AG04449 (cell line): Measurements from ENCODE around the gene AKAIN1.

ENCODE experiments used
- CTCF ChIA-PET: fragments of 350-600 bp; formaldehyde crosslinking; extraction: SDS; loops from one replicate; lab custom pipeline; 2021; ENCODE audit warnings: antibody characterized with exemption; lab: Yijun Ruan, JAX
- POLR2A ChIA-PET: fragments of 400-600, 350-600 bp; formaldehyde crosslinking; extraction: SDS; loops from one replicate; lab custom pipeline; 2020; ENCODE audit warnings: antibody characterized with exemption, inconsistent platforms; lab: Yijun Ruan, JAX
- DNase-seq: peaks from one replicate; pipeline ENCODE4 v3.0.0-alpha.2; 2010; ENCODE audit warnings: low read depth, low spot score
- H3K4me3 ChIP-seq: 2 replicates; pipeline ENCODE4 v1.5.1; 2011; ENCODE audit warnings: low read depth, mild to moderate bottlenecking, control low read depth, low read length
- TF ChIP-seq, protein P1 (sequence below): IDR thresholded peaks from one replicate; pipeline ENCODE4 v1.5.1; 2011; ENCODE audit warnings: mild to moderate bottlenecking, moderate library complexity, low read length, control low read depth, inconsistent platforms; ENCODE audit not compliant: insufficient read depth; ENCODE audit errors: missing control alignments

AKAIN1 gene

DNA sequence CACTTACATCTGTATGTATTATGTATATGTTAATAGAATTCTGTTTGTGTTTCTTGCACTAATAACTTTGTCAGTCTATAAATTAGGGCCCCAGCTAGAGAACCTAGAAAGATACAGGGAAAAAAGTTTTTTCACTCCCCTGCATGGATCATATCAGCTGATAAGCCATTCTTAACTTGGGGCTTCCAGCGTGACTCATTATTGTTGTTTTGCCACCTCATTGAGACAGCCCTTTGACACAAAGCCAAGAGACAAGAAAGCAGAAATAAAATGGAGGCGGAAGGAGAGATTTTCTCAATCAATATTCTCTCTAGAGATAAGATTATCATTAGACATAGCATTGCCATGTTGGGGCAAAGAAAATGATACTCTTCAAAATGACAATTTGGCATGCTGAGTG, 93.4 kb downstream of the AKAIN1 start:
- no peak overlapping the region for H3K4me3 ChIP-seq
- ChIA-PET POLR2A (no interaction called here), CTCF (no interaction called here)
- TF ChIP-seq, protein P1, sequence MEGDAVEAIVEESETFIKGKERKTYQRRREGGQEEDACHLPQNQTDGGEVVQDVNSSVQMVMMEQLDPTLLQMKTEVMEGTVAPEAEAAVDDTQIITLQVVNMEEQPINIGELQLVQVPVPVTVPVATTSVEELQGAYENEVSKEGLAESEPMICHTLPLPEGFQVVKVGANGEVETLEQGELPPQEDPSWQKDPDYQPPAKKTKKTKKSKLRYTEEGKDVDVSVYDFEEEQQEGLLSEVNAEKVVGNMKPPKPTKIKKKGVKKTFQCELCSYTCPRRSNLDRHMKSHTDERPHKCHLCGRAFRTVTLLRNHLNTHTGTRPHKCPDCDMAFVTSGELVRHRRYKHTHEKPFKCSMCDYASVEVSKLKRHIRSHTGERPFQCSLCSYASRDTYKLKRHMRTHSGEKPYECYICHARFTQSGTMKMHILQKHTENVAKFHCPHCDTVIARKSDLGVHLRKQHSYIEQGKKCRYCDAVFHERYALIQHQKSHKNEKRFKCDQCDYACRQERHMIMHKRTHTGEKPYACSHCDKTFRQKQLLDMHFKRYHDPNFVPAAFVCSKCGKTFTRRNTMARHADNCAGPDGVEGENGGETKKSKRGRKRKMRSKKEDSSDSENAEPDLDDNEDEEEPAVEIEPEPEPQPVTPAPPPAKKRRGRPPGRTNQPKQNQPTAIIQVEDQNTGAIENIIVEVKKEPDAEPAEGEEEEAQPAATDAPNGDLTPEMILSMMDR: no peak
- no peak for DNase-seq

- ChIA-PET POLR2A (no interaction called here), CTCF (no interaction called here)
- no peak overlapping the region for H3K4me3 ChIP-seq
- DNase-seq: no peak
- TF ChIP-seq, protein P1: no peak
These were observed 93.8 kb downstream of the AKAIN1 start for GRCh38 chr18:5103286-5103685.

DNA sequence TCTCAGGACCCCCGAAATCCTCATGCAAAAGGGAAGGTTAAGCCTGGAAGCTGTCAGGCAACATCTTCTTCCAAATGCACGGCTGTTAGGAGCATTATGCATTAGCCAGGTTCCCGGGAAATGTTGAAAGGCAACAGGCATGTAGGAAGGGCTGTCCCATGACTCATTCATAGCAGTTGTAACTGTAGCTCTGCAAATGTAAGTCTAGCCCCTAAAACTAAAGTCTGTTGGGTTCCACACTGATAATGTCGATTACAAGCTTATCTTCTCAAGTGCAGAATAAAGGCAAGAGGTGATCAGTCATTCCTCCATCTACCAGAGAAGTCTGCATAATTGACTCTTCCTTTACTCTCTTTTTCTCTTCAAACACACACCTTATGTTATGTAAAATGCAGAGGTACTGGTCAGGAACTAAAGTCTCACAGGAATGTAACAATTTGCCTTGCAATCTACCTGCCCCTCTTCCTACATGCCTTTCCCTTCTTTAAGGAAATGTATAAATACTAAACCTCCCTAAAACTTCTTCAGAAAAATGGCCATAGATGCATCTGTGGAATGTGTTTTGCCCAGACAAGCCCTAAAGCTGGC, 99.8 kb downstream of the AKAIN1 start:
- CTCF ChIA-PET: no interaction called here
- no peak for DNase-seq
- TF ChIP-seq, protein P1: no peak
- H3K4me3 ChIP-seq: no peak overlapping the region
- POLR2A ChIA-PET: no interaction called here

- no peak for DNase-seq
- TF ChIP-seq, protein P1: no peak
- H3K4me3 ChIP-seq: no peak overlapping the region
- ChIA-PET CTCF (no interaction called here), POLR2A (no interaction called here)
These were observed 101.8 kb downstream of the AKAIN1 start for GRCh38 chr18:5095239-5095638.

GRCh38 chr18:5093902-5094301, 103.2 kb downstream of the AKAIN1 start:
- CTCF ChIA-PET: no interaction called here
- POLR2A ChIA-PET: no interaction called here
- DNase-seq: no peak
- TF ChIP-seq, protein P1: no peak
- no peak overlapping the region for H3K4me3 ChIP-seq
